Suppressor macrophage treated with lipopolysaccharide for 4 hours (primary cell): Measurements from ENCODE around the gene MICALL1.
"Not testable (repeated sequence)": the region's sequence is repeated elsewhere in the genome, so short reads cannot be mapped to it uniquely, and the experiment has no call there.

ENCODE experiments used
- DNase-seq: peaks from one replicate; pipeline ENCODE4 v3.0.0-alpha.2; 2020

Gene MICALL1

DNA sequence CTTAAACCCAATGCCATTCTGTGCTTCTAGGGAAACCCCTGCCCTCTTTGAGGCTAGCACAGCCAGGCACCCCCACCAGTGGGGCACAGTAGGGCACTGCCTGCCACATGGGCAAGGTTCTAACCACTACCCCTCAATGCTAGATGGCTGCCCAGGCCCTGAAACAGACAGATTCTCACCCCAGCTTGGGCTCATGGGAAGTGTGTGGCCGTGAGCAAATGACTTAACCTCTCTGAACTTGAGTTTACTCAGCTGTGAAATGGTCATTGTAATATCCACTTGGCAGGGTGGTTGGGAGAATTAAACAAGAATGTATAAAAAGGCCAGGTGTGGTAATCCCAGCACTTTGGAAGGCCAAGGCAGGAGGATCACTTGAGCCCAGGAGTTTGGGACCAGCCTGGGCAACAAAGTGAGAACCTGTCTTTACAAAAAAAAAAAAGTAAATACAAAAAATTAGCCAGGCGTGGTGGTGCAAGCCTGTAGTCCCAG is 24.9 kb downstream of the MICALL1 start:
- no peak for DNase-seq

DNA sequence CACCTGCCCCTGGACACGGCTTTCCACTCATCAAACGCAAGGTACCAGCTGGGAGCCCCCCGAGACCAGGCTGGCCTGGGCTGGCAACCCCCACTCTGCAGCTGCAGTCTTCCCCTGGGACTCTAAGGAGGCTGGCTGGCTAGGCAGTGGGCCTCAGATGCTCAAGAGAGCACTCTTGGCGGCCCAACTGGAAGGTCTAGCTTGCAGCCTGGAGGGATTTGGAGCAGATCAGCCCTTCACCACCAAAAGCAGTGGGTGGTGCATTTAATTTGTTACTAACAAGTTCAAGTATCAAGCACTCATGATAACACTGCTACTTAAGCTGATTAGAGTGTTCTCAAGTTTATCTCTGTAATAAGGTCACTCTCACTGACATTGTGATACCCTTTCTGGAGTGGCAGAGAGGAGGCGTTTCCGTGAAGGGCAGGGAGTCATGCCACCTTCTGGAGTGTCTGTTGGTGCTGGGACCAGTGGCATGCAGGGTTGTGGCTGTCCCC is 25.8 kb downstream of the MICALL1 start:
- DNase-seq = no peak

DNA sequence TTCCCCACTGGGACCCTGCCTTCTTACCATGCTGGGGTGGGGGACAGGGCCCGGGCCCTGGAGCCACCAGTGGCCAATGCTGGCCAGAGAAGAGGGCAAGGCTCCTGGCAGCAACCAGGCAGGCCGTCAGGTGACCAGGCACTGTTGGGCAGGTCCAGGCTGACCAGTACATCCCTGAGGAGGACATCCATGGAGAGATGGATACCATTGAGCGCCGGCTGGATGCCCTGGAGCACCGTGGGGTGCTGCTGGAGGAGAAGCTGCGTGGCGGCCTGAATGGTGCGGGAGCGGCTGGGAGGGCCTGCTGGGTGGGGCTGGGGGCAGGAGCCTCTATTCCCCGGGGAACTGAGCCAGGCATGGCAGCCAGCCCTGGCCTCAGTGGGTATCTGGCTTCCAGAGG is 26.3 kb downstream of the MICALL1 start:
- DNase-seq = no peak

DNA sequence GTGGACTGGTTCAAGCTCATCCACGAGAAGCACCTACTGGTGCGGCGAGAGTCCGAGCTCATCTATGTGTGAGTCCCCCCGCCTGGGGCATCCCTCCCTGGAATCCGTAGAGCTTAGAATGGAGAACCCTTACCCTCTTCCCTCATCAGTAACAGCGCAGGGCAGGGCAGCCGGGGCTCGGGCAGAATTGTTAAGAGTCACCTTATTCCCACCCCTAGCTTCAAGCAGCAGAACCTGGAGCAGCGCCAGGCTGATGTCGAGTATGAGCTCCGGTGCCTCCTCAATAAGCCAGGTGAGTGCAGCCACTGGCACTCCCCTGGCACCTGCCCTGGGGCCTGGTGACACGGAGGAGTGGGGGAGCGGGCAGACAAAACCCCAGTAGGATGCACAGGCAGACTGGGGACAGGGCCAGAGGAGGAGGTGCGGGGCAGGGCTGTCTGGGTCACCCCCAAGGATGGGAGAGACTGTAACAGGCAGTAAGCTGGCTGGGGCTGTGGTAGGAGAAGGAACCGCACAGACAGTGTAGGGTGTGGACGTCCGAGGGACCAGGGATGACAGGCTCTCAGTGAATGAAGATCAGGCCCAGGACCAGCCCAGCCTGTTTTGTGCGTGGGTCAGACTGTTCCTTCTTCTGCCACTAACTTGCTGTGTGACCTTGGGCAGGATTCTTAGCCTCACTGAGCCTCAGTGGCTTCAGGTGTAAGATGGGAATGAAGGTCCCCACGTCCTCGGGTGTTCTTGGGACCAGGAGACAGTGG is 26.9 kb downstream of the MICALL1 start:
- DNase-seq = no peak

DNA sequence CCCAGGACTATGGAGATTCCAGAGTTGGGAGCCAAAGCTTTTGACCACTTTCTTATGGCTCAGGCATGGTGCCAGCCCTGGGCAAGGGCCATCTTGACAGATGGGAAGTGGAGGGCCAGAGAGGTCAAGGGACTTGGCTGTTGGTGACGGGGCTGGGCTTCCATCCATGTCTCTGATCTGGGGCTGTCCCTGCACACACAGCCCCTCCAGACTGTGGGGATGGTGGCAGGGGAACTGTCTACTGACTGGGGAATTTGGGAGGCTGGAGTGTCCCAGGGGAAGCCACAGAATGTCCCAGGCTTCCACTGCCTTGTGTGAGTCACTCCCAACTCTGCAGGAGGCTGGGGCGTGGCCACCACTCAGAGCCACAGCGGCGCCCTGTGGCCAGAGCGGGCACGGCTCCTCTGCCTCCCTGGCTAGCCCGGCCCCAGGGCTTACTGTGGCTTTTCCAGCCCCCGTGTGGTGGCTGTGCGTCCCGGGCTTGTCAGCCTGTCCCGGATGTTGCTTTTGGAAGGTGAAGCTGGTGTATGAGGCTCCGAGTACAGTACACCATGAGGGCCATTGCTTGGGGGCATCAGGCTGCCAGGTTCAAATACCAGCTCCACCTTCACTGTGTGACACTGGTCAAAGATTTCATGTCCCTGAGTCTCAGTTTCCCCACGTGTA is 27.7 kb downstream of the MICALL1 start:
- DNase-seq = peak; percentile 96

DNA sequence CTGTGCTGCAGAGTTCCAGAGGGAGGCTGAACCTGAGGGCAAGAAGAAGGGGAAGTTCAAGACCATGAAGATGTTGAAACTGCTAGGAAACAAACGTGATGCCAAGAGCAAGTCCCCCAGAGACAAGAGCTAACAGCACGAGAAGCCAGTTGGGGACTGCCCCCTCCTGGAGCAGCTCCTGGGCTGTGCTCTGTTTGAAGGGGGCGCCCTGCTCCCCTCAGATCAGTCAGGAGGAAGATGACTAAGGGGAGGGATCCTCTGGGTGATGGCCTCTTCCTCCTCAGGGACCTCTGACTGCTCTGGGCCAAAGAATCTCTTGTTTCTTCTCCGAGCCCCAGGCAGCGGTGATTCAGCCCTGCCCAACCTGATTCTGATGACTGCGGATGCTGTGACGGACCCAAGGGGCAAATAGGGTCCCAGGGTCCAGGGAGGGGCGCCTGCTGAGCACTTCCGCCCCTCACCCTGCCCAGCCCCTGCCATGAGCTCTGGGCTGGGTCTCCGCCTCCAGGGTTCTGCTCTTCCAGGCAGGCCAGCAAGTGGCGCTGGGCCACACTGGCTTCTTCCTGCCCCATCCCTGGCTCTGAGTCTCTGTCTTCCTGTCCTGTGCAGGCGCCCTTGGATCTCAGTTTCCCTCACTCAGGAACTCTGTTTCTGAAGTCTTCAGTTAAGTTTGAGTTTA is 34.7 kb downstream of the MICALL1 start:
- peak; percentile 10 for DNase-seq

DNA sequence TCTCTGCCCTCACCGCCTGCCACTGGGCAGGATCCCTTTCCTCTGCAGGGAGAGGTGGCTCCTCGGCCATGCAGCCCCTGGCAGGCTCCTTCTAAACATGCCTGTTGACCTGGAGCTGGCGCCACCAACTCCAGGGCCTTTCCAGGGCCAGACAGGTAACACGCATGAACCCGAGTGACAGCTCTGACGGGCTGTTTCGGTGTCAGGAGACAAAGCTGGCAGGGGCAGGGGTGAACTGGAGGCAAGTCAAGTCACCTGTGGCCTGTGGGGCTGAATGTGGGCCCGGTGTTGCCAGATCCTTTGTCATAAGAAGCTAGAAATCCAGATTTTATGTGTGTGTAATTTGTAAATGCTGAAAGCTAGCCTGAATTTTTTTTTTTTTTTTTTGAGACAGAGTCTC is 36.0 kb downstream of the MICALL1 start:
- DNase-seq = no peak

DNA sequence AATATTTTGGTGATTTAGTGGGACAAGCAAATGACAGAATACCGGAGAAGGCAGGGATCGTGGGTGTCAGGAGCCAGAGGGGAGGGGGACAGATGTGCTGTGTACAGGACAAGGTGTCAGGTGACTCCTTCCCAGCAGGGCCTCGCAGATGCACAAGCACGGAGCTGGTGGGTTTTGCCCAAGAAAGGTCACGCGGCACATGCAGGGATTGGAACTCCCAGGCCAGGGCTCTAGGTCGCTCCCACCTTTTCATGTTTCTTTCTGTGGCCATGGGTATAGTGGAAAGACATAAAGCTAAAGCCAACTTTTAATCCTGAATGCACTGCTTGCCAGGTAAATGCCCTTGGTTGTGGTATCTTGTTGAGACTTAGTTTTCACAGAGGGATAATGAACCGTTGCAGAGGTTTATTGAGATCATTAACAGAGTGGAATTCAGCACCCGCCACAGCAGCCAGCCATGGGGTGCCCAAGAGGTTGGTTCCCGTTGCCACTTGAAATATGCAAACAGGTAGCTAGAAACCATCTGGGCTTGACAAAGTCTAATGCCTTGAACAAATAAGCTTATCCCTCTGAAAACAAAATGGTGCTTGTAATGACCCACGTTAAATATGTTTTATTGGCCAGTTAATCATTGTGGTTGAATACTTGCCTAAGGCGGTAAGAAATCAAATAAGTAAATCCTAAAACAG is 37.2 kb downstream of the MICALL1 start:
- no peak for DNase-seq

DNA sequence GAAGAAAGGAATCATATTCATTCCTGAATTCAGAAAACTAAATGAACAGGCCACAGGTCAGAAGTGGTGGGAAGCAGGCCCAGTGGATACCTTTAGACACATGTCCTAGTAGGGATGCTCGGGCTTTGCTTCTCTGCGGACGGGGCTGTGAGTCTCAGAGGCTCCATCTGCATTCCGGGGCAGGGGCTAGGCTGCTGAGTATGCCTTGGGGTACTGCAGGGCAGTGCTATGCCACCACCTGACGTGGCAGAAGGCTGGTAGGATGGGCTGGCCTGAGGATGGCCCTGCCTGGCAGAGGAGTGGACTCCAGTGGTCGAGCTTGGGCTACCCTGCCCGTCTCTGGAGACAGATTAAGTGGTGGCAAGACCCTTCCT is 37.7 kb downstream of the MICALL1 start:
- DNase-seq = no peak

DNA sequence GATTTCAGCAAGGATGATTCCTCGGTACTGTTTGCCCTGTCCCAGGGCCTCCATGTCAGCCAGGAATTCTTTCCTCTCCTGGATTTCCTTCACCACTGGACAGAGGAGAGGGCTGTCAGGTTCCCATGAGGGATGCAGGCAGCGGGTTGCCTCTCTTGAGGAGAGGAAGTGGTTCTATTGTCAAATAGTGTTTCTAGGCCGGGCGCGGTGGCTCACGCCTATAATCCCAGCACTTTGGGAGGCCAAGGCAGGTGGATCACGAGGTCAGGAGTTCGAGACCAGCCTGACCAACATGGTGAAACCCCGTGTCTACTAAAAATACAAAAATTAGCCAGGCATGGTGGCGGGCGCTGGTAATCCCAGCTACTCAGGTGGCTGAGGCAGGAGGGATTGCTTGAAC is 38.3 kb downstream of the MICALL1 start:
- not testable (repeated sequence) for DNase-seq

DNA sequence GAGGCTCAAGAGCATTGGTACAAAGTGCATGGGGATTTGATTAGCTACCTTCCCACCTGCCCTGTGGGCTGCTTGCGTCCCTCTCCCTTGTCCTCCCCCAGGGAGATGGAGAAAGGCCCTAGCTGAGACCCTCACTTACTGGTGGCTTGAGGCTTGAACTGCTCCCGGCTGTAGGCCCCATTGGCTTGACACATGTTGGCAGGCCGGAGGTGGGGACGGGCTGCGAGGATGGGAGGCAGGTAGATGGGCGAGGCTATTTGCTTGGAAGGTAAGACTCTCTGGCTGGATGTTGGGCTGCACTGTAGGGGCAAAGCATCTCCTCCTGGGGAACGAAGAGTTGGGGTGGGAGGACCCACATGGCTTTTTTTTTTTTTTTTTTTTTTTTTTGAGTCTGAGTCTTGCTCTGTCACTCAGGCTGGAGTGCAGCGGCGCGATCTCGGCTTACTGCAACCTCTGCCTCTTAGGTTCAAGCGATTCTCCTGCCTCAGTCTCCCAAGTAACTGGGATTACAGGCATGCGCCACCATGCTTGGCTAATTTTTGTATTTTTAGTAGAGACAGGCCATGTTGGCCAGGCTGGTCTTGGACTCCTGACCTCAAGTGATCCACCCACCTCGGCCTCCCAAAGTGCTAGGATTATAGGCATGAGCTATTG is 41.2 kb downstream of the MICALL1 start:
- not testable (repeated sequence) for DNase-seq

DNA sequence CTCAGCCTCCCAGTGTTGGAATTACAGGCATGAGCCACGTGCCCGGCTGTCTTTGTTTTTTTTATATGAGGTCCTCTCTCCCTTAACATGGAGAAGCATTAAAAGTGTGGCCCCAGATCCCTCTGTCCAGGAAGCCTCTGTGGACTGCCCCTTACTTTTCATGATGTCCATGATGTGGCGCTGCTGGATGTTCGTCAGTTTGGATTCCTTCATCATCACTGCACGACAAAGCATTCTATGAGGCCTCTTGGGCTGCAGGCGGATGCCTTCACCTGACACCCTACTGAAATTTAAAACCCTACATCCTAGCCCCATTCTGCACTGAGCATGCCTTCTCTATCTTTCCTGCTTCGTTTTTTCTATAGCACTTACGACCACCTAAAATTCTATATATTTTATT is 45.2 kb downstream of the MICALL1 start:
- no peak for DNase-seq

DNA sequence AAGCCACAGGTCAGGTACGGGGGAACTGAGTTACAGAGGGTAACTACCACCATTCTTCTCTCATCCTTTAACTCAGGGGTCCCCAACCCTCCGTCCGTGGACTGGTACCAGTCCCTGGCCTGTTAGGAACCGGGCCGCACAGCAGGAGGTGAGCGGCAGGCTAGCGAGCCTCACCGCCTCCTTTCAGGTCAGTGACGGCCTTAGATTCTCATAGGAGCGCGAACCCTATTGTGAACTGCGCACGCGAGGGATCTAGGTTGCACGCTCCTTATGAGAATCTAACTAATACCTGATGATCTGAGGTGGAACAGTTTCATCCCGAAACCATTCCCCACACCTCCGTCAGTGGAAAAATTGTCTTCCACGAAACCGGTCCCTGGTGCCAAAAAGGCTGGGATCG is 46.5 kb downstream of the MICALL1 start:
- not testable (repeated sequence) for DNase-seq

DNA sequence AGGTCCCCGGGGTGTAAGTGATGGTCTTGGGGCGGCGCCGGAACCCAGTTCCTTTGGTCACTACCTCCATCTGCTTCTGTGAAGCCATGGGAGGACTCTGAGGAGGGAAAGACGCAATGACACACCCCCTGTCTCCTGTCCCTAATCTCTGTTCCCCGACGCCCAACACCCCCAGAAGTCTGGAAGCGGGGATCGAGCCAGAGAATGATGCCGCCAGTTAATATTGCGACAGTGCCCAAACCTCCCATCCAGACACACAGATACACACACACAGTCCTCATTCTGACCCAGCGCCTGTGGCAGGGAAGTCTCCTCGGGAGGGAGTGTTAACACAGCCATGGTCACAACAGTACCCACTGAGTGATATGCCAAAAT is 47.0 kb downstream of the MICALL1 start:
- no peak for DNase-seq

DNA sequence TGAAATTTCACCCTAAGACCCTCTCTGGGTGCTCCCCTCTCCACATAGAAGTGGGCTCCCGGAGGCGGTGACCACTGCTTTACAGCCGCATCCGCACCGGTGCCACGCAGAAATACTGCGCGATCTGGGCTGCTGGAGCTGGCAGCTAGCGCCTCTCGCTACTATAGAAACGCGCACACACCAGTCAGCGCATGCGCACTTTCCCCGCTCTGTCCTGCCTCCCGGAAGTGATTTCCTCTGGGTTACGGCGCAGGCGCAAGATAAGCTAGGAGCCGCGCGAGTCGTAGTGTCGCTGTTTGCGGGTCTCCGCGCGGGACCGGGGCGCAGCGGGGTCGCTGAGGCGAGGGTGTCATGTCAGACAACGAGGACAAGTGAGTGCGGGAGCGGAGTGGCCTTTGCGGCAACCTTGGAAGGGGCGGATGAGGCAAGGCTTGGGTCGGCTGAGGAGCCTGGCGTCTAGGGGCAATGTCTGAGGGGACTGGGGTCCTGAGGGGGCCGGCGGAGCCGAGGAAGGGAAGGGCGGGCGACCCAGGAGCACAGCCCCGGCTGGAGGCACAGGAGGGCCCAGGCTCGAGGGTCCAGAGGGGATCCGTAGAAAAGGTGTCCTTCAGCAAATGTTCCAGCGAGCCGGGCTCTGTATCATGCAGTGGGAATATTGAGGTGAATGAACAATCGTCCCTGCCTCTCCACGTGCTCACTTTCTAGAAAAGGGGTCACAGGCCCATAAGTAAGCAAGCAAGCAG is 47.5 kb downstream of the MICALL1 start, which contains the start of the genes C22orf23 and POLR2F:
Gene C22orf23 (minus strand): TSS at position 165 of the 743 bp plus-strand sequence. CDS start 452 bp downstream, outside the sequence.
Gene POLR2F (plus strand): TSS at position 263 of the 743 bp plus-strand sequence. CDS start 89 bp downstream, at position 352.
- DNase-seq = peak; percentile 99

DNA sequence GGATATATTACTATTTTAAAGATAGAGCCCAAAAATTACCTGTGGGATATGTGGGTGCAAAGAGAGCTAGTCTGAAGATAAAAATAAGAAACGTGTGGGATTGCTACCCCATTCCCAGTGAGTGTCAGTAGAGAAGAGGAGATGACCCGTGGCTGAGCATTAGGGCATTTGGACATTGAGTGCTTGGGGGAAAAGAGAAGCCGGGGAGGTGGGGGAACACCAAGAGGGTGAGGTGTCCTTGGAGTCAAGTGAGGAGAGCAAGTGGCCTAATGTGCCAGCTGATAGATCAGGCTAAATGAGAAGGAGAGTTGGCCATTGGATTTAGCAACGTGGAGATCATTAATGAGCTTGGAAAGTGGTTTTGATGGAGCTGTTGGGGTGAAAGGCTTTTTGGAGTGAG is 48.6 kb downstream of the MICALL1 start:
- no peak for DNase-seq

DNA sequence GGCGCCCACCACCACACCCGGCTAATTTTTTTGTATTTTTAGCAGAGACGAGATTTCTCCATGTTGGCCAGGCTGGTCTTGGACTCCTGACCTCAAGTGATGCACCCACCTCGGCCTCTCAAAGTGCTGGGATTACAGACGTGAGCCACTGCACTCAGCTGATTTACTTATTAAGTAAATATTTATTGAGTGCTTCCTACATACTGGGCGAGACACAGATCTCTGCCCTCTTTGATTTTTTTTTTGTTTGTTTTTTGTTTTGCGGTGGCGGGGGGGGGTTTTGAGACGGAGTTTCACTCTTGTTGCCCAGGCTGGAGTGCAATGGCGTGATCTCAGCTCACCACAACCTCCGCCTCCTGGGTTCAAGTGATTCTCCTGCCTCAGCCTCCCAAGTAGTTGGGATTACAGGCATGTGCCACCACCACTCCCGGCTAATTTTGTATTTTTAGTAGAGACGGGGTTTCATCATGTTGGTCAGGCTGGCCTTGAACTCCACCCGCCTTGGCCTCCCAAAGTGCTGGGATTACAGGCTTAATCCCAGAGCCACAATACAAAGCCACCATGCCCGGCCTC is 49.8 kb downstream of the MICALL1 start:
- DNase-seq = not testable (repeated sequence)

DNA sequence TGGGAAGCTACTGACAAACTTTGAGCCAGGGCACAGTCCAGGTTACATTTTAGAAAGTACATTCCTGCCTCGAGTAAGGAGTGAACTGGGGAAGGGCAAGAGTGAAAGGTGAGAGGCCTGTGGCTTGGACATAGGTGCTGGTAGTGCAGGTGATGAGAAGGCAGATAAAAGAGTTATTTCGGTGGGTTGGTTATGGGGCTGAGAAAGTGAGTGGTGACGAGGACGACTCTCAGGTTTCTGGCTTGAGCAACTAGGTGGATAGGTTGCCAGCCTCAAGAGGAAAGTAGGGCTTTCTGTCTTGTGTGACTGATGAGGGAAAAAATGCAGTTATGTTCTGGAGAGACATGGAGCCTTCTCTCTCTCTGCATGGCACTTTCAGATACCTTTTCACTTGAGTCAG is 51.1 kb downstream of the MICALL1 start:
- no peak for DNase-seq

DNA sequence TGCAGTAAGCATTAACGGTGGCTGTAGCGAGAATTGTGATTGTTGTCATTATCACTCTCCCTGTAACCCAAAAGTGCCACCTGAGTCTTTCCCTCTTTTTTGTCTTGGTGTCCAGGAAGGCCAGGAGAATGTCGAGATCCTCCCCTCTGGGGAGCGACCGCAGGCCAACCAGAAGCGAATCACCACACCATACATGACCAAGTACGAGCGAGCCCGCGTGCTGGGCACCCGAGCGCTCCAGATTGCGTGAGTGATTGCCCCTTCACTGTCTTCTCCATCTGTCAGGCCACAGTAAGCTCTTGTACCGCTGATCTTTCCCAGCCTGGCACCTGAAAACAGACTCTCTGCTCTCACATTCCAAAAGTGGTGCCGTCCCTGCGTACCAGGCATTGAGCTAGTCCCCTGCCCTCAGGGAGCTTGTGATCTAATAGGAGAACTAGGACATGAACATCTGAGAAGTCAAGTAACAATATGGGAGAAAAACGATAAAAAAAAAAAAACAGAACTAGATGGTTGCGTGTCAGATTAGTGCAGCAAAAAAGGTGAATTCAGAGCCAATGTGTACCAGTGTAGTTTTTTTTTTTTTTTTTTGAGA is 53.2 kb downstream of the MICALL1 start:
- DNase-seq = no peak

DNA sequence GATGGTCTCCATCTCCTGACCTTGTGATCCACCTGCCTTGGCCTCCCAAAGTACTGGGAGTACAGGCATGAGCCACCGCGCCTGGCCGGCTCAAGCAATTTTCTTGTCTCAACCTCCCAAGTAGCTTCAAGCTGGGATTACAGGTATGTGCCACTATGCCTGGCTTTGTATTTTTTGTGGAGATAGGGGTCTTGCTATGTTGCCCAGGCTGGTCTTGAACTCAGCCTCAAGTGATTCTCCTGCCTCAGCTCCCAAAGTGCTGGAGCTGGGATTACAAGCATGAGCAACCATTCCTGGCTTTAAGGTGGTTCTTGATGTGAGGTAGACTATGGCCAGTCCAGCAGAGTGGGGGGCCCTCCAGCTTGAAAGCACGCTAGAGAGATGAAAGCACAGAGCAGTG is 55.0 kb downstream of the MICALL1 start:
- no peak for DNase-seq
